Heart right ventricle (tissue), 16 donors: ENCODE results near the gene NPBWR2. TPM values are rescaled to one million over a fixed set of nuclear protein-coding genes. Genes with fewer than 3 reads are reported as not detected.
"Not testable (repeated sequence)": the region's sequence is repeated elsewhere in the genome, so short reads cannot be mapped to it uniquely, and the experiment has no call there.

Experiments used
- ATAC-seq, 8 donors: fragments of 200-7000 bp; cut with Tn5 transposase; one replicate each; pipeline ENCODE4 v1.9.1; 2020; ENCODE audit warnings: mild to moderate bottlenecking in 8 of 8, moderate library complexity in 8 of 8, moderate number of reproducible peaks in 1 of 8
- DNase-seq, 2 donors: peaks; one replicate each; pipeline ENCODE4 v3.0.0-alpha.2; 2020
- H3K27ac ChIP-seq, 10 donors: fragments of 200-600 bp; sonication (generic) in 2 of 10; one replicate each; pipeline versions ENCODE4 v1.5.0 to v1.8.0; 2020 to 2022; ENCODE audit warnings: mild to moderate bottlenecking in 3 of 10
- H3K27me3 ChIP-seq, 7 donors: fragments of 200-600 bp; one replicate each; pipeline ENCODE4 v1.8.0; 2021 to 2022; ENCODE audit warnings: mild to moderate bottlenecking in 2 of 7
- H3K36me3 ChIP-seq, 9 donors: fragments of 200-600 bp; sonication (generic) in 1 of 9; one replicate each; pipeline versions ENCODE4 v1.5.0 to v1.8.0; 2020 to 2022; ENCODE audit warnings: mild to moderate bottlenecking in 2 of 9
- H3K4me1 ChIP-seq, 9 donors: fragments of 200-600 bp; sonication (generic) in 1 of 9; one replicate each; pipeline versions ENCODE4 v1.5.0 to v1.8.0; 2020 to 2022; ENCODE audit warnings: mild to moderate bottlenecking in 4 of 9
- H3K4me3 ChIP-seq, 10 donors: fragments of 200-600 bp; sonication (generic) in 2 of 10; one replicate each; pipeline versions ENCODE4 v1.5.0 to v1.8.0; 2020 to 2022; ENCODE audit warnings: mild to moderate bottlenecking in 7 of 10, moderate library complexity in 2 of 10
- H3K9me3 ChIP-seq, 11 donors: fragments of 200-600 bp in 10 of 11; sonication (generic) in 2 of 11; one replicate each; pipeline versions ENCODE4 v1.5.0 to v1.8.0; 2013 to 2022; ENCODE audit warnings: mild to moderate bottlenecking in 2 of 11, control low read depth in 1 of 11, moderate library complexity in 1 of 11
- CTCF ChIP-seq, 9 donors: fragments of 200-600 bp; sonication (generic) in 2 of 9; IDR thresholded peaks; one replicate each; pipeline versions ENCODE4 v1.5.0 to v1.8.0; 2021 to 2022; ENCODE audit warnings: antibody characterized with exemption in 9 of 9, mild to moderate bottlenecking in 5 of 9, moderate library complexity in 1 of 9
- WGBS, 2 donors: extraction: QIAGEN DNeasy Blood & Tissue Kit; methylation state at CpG; one replicate each; pipeline ENCODE4 v1.1.7; 2013; ENCODE audit warnings: inconsistent platforms in 1 of 2; 5-methylcytosine and 5-hydroxymethylcytosine counted together
- intact Hi-C, 10 donors: fragments of 100-400 bp; cut with DNase I; formaldehyde crosslinking; loops; one replicate each; pipeline versions ENCODE4 v1.11.1 to v1.14.2; 2022
- polyA plus RNA-seq, 2 donors: library from polyadenylated mRNA; stranded (reverse); fragments of 200-250 nt; gene quantifications; one replicate each; pipeline ENCODE4 v1.2.3, GENCODE V29; 2013
- total RNA-seq, 10 donors: library from RNA; stranded (reverse); fragmentation: NEBNext Ultra II Directional in 3 of 10; extraction: Animal tissue kit (Norgen Biotek cat#: 25700) in 3 of 10; gene quantifications; one replicate each; pipeline versions ENCODE4 v1.2.1 to v1.2.4, GENCODE V29; 2021 to 2023
- donor health status: Arrhythmogenic right ventricular cardiomyopathy.
- donor health status: ischemic (EF 13 %, LVEDD 7.1; RV severe dilation, severe dysfunction).
- donor health status: healthy with polysubstance abuse.
- donor health status: DM: no; HTN: yes; CAD: no.
- donor health status: DM: no; HTN: no; CAD: no.
- donor health status: ischemic (EF 25% LVEDD 6.9; RV normal size, moderate dysfunction).
- donor health status: ischemic (EF 25% LVEDD 5.7; RV mildly dilated, moderate dysfunction).
- donor health status: healthy.
- donor health status: DM: yes; HTN: yes; CAD: no.
- donor health status: Ischemic cardiomyopathy.
- donor health status: ischemic (EF 35%, LVEDD 5.7; RV mildly dilated, moderate dysfunction).
- donor health status: nonischemic (EF 11% LVEDD 7.7; RV severe dilation, severe dysfunction).
- donor health status: DM: yes; HTN: yes; CAD: no.
- donor health status: PGD.
- donor health status: ischemic (EF 29% LVEDD 5.4; RV normal size, mild dysfunction).
- donor health status: nonischemic (EF 23%, LVEDD 6.1; RV moderate dilation, normal function).

The NPBWR2 gene
- total and polyA plus RNA-seq, 12 donors, result not detected

GRCh38 chr20:64136004-64136710, 28.8 kb upstream of the NPBWR2 start:
- no peak overlapping the region for H3K4me3 ChIP-seq
- intact Hi-C loops, result no loop called here
- peaks cover 0 to 26% (median 7%) of the 10 kb centered on the region in 7 donors for H3K27me3 ChIP-seq
- no peak for ATAC-seq
- WGBS, 2 donors, result 80 to 81% methylated on average over 32 of the region's 32 CpGs
- H3K9me3 ChIP-seq, result no peaks in the 10 kb centered on the region
- TF ChIP-seq CTCF (IDR thresholded peaks at IDR 0.05), result no peak
- H3K4me1 ChIP-seq, result no peaks in the 10 kb centered on the region
- no peaks in the 10 kb centered on the region for H3K36me3 ChIP-seq
- DNase-seq, result no peak
- H3K27ac ChIP-seq, result no peak overlapping the region

- 70 to 75% methylated on average over 20 of the region's 20 CpGs for WGBS, 2 donors
- DNase-seq, H3K4me1 ChIP-seq, intact Hi-C loops, H3K4me3 ChIP-seq, H3K36me3 ChIP-seq, H3K9me3 ChIP-seq, ATAC-seq, H3K27ac ChIP-seq: not testable (repeated sequence)
- H3K27me3 ChIP-seq, result peaks cover 0 to 17% (median 5%) of the 10 kb centered on the region in 7 donors
Measured at GRCh38 chr20:64134744-64135143, 27.4 kb upstream of the NPBWR2 start.

GRCh38 chr20:64133951-64134407, 26.6 kb upstream of the NPBWR2 start:
- H3K4me1 ChIP-seq, result no peaks in the 10 kb centered on the region
- TF ChIP-seq CTCF (IDR thresholded peaks at IDR 0.05), result peak in 3 of 9 donors; percentile 20 to 30 (median 26)
- H3K27ac ChIP-seq, result no peak overlapping the region
- H3K9me3 ChIP-seq, result no peaks in the 10 kb centered on the region
- intact Hi-C loops, result no loop called here
- peaks cover 0 to 24% (median 11%) of the 10 kb centered on the region in 7 donors for H3K27me3 ChIP-seq
- ATAC-seq (no peak), DNase-seq (no peak)
- WGBS, 2 donors, result 48 to 54% methylated on average over 8 of the region's 8 CpGs
- H3K4me3 ChIP-seq, result no peak overlapping the region
- H3K36me3 ChIP-seq, result no peaks in the 10 kb centered on the region

GRCh38 chr20:64131406-64131805, 24.0 kb upstream of the NPBWR2 start:
- no peak overlapping the region for H3K4me3 ChIP-seq
- intact Hi-C loops, result no loop called here
- peaks cover 0 to 7% (median 0%) of the 10 kb centered on the region in 11 donors for H3K9me3 ChIP-seq
- no peaks in the 10 kb centered on the region for H3K36me3 ChIP-seq
- DNase-seq (no peak), ATAC-seq (no peak)
- 75 to 90% methylated on average over 4 of the region's 4 CpGs for WGBS, 2 donors
- no peak for TF ChIP-seq CTCF (IDR thresholded peaks at IDR 0.05)
- H3K27ac ChIP-seq, result no peak overlapping the region
- no peaks in the 10 kb centered on the region for H3K4me1 ChIP-seq
- peaks cover 0 to 31% (median 19%) of the 10 kb centered on the region in 7 donors for H3K27me3 ChIP-seq

- intact Hi-C loops, result no loop called here
- no peak for ATAC-seq
- Histone ChIP-seq H3K27me3 (peaks cover 0 to 31% (median 19%) of the 10 kb centered on the region in 7 donors), H3K27ac (no peak overlapping the region), H3K4me1 (no peaks in the 10 kb centered on the region), H3K36me3 (no peaks in the 10 kb centered on the region), H3K9me3 (peaks cover 0 to 7% (median 0%) of the 10 kb centered on the region in 11 donors), H3K4me3 (no peak overlapping the region)
- no peak for DNase-seq
- no peak for TF ChIP-seq CTCF (IDR thresholded peaks at IDR 0.05)
- 84 to 87% methylated on average over 10 of the region's 10 CpGs for WGBS, 2 donors
Measured at GRCh38 chr20:64130876-64131275, 23.5 kb upstream of the NPBWR2 start.
